GM19099 (cell line): Measurements from ENCODE around the gene CENPP.

ENCODE experiments used
- POLR2A ChIP-seq: IDR thresholded peaks from 3 replicates; pipeline ENCODE4 v1.6.1; 2011; ENCODE audit warnings: low read depth; ENCODE audit not compliant: insufficient read length; ENCODE audit errors: extremely low read depth

Gene CENPP

GRCh38 chr9:92385953-92386352 is 60.2 kb downstream of the CENPP start:
- no peak for TF ChIP-seq POLR2A

GRCh38 chr9:92392690-92393089 is 66.9 kb downstream of the CENPP start:
- TF ChIP-seq POLR2A = no peak

- TF ChIP-seq POLR2A = no peak
Measured at GRCh38 chr9:92393686-92394085, 67.9 kb downstream of the CENPP start.

- TF ChIP-seq POLR2A = no peak
Measured at GRCh38 chr9:92395617-92396016, 69.9 kb downstream of the CENPP start.

GRCh38 chr9:92397853-92398252 is 72.1 kb downstream of the CENPP start:
- no peak for TF ChIP-seq POLR2A

- no peak for TF ChIP-seq POLR2A
Measured at GRCh38 chr9:92402360-92402759, 76.6 kb downstream of the CENPP start.

- TF ChIP-seq POLR2A = no peak
Measured at GRCh38 chr9:92402826-92403745, 77.3 kb downstream of the CENPP start.

- TF ChIP-seq POLR2A = no peak
Measured at GRCh38 chr9:92404042-92404836, 78.5 kb downstream of the CENPP start, which contains the start of gene OGN. TSS of gene OGN (minus strand) at chr9:92404578. CDS start at chr9:92403407, 1,171 bp downstream.

GRCh38 chr9:92405818-92406217 is 80.1 kb downstream of the CENPP start:
- no peak for TF ChIP-seq POLR2A

GRCh38 chr9:92406477-92406876 is 80.7 kb downstream of the CENPP start:
- TF ChIP-seq POLR2A = peak; percentile 39

GRCh38 chr9:92407818-92408217 is 82.1 kb downstream of the CENPP start:
- no peak for TF ChIP-seq POLR2A

GRCh38 chr9:92408747-92409478 is 83.2 kb downstream of the CENPP start:
- no peak for TF ChIP-seq POLR2A

GRCh38 chr9:92414566-92414965 is 88.8 kb downstream of the CENPP start:
- no peak for TF ChIP-seq POLR2A

- no peak for TF ChIP-seq POLR2A
Measured at GRCh38 chr9:92422611-92423338, 97.0 kb downstream of the CENPP start.

- no peak for TF ChIP-seq POLR2A
Measured at GRCh38 chr9:92423612-92424011, 97.9 kb downstream of the CENPP start.

- no peak for TF ChIP-seq POLR2A
Measured at GRCh38 chr9:92424340-92424739, 98.6 kb downstream of the CENPP start, which contains the start of gene OMD. TSS of gene OMD (minus strand) at chr9:92424471. CDS start at chr9:92417558, 6,913 bp downstream.
